MM.1S (cell line): ENCODE results near the gene SLC30A5.

ENCODE experiments used
- CTCF ChIP-seq: fragments of 300-600 bp; sonication (generic); IDR thresholded peaks from 2 replicates; pipeline ENCODE4 v1.5.1; 2016; ENCODE audit warnings: antibody characterized with exemption, low read length, mixed read lengths
- EZH2 ChIP-seq: fragments of 300-600 bp; sonication (generic); optimal IDR thresholded peaks from 2 replicates; pipeline ENCODE3; 2017; ENCODE audit warnings: low read depth, mild to moderate bottlenecking, antibody characterized with exemption, low read length, mixed read lengths
- EZH2phosphoT487 ChIP-seq: fragments of 300-600 bp; sonication (generic); IDR thresholded peaks from 2 replicates; pipeline ENCODE4 v1.6.1; 2018; ENCODE audit warnings: antibody characterized with exemption, low read length

- TF ChIP-seq CTCF (no peak), EZH2 (no peak), EZH2phosphoT487 (no peak)
These were observed 14.8 kb upstream of the SLC30A5 start for GRCh38 chr5:69078921-69079540.
